DOHH2 (cell line): ENCODE data around the gene MYPN.

Source experiments
- EZH2phosphoT487 ChIP-seq: fragments of 200-600 bp; sonication (generic); IDR thresholded peaks from 2 replicates; pipeline ENCODE4 v1.6.1; 2017; ENCODE audit warnings: borderline replicate concordance, mild to moderate bottlenecking, antibody characterized with exemption, low read length, moderate library complexity, mixed read lengths
- TF ChIP-seq, protein P1 (sequence below): fragments of 200-600 bp; sonication (generic); IDR thresholded peaks from one replicate; pipeline ENCODE4 v1.5.1; 2014; ENCODE audit warnings: antibody characterized with exemption, mild to moderate bottlenecking, low read depth, low read length; ENCODE audit not compliant: poor library complexity, severe bottlenecking

DNA sequence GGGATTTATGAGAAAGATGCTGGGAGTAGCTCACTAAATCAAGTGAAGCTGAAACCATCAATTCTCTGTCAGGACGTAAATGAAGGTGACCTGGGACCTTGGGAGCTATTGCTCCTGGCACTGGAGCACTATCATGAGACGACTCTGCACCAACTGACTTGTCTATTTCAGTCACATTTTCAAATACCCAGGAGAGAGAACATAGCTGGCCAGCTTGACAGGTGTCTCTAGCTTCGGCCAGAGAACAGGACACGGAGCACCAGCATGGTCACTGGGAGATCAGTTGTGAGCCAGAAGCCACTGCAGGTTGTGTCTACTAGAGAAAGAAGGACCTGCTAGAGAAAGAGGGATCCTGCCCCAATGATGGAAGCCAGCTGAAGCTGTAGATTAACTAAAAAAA, 140.0 kb downstream of the MYPN start:
- TF ChIP-seq, protein P1, sequence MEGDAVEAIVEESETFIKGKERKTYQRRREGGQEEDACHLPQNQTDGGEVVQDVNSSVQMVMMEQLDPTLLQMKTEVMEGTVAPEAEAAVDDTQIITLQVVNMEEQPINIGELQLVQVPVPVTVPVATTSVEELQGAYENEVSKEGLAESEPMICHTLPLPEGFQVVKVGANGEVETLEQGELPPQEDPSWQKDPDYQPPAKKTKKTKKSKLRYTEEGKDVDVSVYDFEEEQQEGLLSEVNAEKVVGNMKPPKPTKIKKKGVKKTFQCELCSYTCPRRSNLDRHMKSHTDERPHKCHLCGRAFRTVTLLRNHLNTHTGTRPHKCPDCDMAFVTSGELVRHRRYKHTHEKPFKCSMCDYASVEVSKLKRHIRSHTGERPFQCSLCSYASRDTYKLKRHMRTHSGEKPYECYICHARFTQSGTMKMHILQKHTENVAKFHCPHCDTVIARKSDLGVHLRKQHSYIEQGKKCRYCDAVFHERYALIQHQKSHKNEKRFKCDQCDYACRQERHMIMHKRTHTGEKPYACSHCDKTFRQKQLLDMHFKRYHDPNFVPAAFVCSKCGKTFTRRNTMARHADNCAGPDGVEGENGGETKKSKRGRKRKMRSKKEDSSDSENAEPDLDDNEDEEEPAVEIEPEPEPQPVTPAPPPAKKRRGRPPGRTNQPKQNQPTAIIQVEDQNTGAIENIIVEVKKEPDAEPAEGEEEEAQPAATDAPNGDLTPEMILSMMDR: no peak
- no peak for TF ChIP-seq EZH2phosphoT487
